Mammary epithelial cell (primary cell): Measurements from ENCODE around the gene NSFL1C.

Experiments used
- CTCF ChIP-seq, 2 donors: IDR thresholded peaks in 1 of 2; conservative IDR thresholded peaks in 1 of 2; 2 replicates each; pipeline ENCODE4 v1.5.1; 2011 to 2012; ENCODE audit warnings: inconsistent platforms in 2 of 2, low read length in 2 of 2, mild to moderate bottlenecking in 2 of 2, control low read depth in 1 of 2, low read depth in 1 of 2; ENCODE audit not compliant: insufficient read depth in 1 of 2; ENCODE audit errors: extremely low read depth in 1 of 2
- EZH2 ChIP-seq: IDR thresholded peaks from 2 replicates; pipeline ENCODE4 v1.6.1; 2012; ENCODE audit warnings: low read length, inconsistent platforms, borderline replicate concordance

- TF ChIP-seq CTCF (conservative IDR thresholded peaks at IDR 0.05 in 1 of 2, IDR thresholded peaks at IDR 0.05 in 1 of 2; ENCODE audit: extremely low read depth in 1 of 2, insufficient read depth in 1 of 2, low read depth in 1 of 2, low read length in 2 of 2) (no peak), EZH2 (no peak)
Measured at GRCh38 chr20:1456300-1456699, 10.3 kb downstream of the NSFL1C start.
